HG03432 (cell line): ENCODE data around the gene ALK.
"Not testable (repeated sequence)": the region's sequence is repeated elsewhere in the genome, so short reads cannot be mapped to it uniquely, and the experiment has no call there.

Source experiments
- ATAC-seq: cut with Tn5 transposase; IDR thresholded peaks from one replicate; pipeline ENCODE4 v1.9.1; 2021; ENCODE audit warnings: mild to moderate bottlenecking, moderate library complexity; ENCODE audit not compliant: unreplicated experiment

The ALK gene

GRCh38 chr2:29761278-29761677 is 160.1 kb downstream of the ALK start:
- ATAC-seq = no peak

GRCh38 chr2:29760008-29760407 is 161.4 kb downstream of the ALK start:
- ATAC-seq = no peak

- ATAC-seq = no peak
Measured at GRCh38 chr2:29759360-29759759, 162.0 kb downstream of the ALK start.

- ATAC-seq = no peak
Measured at GRCh38 chr2:29755829-29756228, 165.6 kb downstream of the ALK start.

- ATAC-seq = no peak
Measured at GRCh38 chr2:29755233-29755632, 166.2 kb downstream of the ALK start.

GRCh38 chr2:29753671-29754444 is 167.5 kb downstream of the ALK start:
- ATAC-seq = no peak

GRCh38 chr2:29751390-29751789 is 170.0 kb downstream of the ALK start:
- ATAC-seq = peak; percentile 58

GRCh38 chr2:29750463-29750862 is 170.9 kb downstream of the ALK start:
- not testable (repeated sequence) for ATAC-seq

- ATAC-seq = no peak
Measured at GRCh38 chr2:29749843-29750242, 171.5 kb downstream of the ALK start.

- no peak for ATAC-seq
Measured at GRCh38 chr2:29749041-29749440, 172.3 kb downstream of the ALK start.

- peak; percentile 60 for ATAC-seq
Measured at GRCh38 chr2:29747786-29748470, 173.5 kb downstream of the ALK start.

GRCh38 chr2:29744976-29745375 is 176.4 kb downstream of the ALK start:
- ATAC-seq = peak; percentile 73

GRCh38 chr2:29743516-29743915 is 177.9 kb downstream of the ALK start:
- ATAC-seq = no peak

GRCh38 chr2:29742656-29743055 is 178.7 kb downstream of the ALK start:
- ATAC-seq = no peak

- ATAC-seq = no peak
Measured at GRCh38 chr2:29741132-29741531, 180.3 kb downstream of the ALK start.

- no peak for ATAC-seq
Measured at GRCh38 chr2:29733965-29734364, 187.4 kb downstream of the ALK start.

GRCh38 chr2:29733213-29733612 is 188.2 kb downstream of the ALK start:
- no peak for ATAC-seq

GRCh38 chr2:29731948-29732347 is 189.4 kb downstream of the ALK start:
- no peak for ATAC-seq

- ATAC-seq = no peak
Measured at GRCh38 chr2:29729932-29730331, 191.5 kb downstream of the ALK start.

GRCh38 chr2:29729401-29729800 is 192.0 kb downstream of the ALK start:
- no peak for ATAC-seq

- no peak for ATAC-seq
Measured at GRCh38 chr2:29726976-29727375, 194.4 kb downstream of the ALK start.

GRCh38 chr2:29725610-29726009 is 195.8 kb downstream of the ALK start:
- ATAC-seq = no peak
